A549 treated with CORT108297 at 1 μM for 4 hours (cell line): Measurements from ENCODE around the gene EPAS1. TPM values are rescaled to one million over a fixed set of nuclear protein-coding genes. Genes with fewer than 3 reads are reported as not detected.

ENCODE experiments used
- total RNA-seq: library from RNA; stranded (reverse); fragments of 200-300 nt; extraction: Qiagen RNA extraction; gene quantifications from 5 replicates; pipeline ENCODE4 v1.2.3, GENCODE V29; 2022

EPAS1 gene
- 96.5 to 117 TPM (median 111 TPM) in 5 replicates for total RNA-seq

DNA sequence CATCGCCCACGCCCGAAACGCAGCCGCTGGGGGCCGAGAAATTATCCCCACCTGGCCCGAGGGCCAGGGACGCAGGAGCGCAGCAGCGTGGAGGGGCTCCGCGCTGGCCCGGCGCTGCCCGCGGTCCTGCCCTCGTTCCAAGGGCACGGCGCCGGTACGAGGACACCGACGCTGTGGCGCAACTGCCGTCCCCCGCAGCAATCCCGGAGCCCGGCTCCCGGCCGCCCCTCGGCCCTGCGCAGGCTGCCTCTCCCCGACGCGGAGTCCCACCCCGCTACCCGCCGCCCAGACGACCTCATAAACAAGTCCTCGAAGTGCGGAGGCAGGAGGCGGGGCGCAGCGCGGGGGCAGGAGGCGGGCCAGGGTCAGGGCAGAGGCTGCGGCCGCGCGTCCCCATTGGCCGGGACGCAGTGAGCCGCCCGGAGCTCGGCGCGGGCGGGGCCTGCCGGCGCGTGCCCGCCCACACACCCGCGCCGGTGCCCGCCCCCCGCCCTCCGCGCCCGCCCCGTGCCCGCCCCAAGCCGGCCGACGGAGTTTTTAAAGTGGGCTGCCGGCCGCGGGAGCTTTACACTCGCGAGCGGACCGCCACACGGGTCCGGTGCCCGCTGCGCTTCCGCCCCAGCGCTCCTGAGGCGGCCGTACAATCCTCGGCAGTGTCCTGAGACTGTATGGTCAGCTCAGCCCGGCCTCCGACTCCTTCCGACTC, at the start of gene EPAS1:
TSS of gene EPAS1 (plus strand) at position 568 of the 706 bp plus-strand sequence. CDS start 505 bp downstream, outside the sequence.

Other genes with a start within 250 kb of the EPAS1 start
- not detected in 5 replicates for gene TMEM247, start 182.2 kb downstream of the EPAS1 start, total RNA-seq
- 42.3 to 70.9 TPM (median 49.4 TPM) in 5 replicates for gene RHOQ, start 245.1 kb downstream of the EPAS1 start, total RNA-seq
- gene ATP6V1E2, start 245.2 kb downstream of the EPAS1 start, total RNA-seq: 13.8 to 16.0 TPM (median 15.8 TPM) in 5 replicates